IMR-90 (cell line): ENCODE data around the gene CNDP1. TPM values are rescaled to one million over a fixed set of nuclear protein-coding genes. Genes with fewer than 3 reads are reported as not detected.

Experiments used
- ATAC-seq: fragments of 200-7000 bp; cut with Tn5 transposase; 2 replicates; pipeline ENCODE4 v1.9.1; 2020; ENCODE audit warnings: low read depth, mild to moderate bottlenecking, moderate library complexity
- BruUV-seq: library from RNA; stranded (reverse); fragments of 400-500 nt; replicated peaks from 2 replicates; lab custom pipeline; 2021; lab: Mats Ljungman, UMichigan
- CTCF ChIA-PET: fragments of 300-600 bp; formaldehyde crosslinking; extraction: SDS; loops from one replicate; lab custom pipeline; 2021; ENCODE audit warnings: antibody characterized with exemption; lab: Yijun Ruan, JAX
- POLR2A ChIA-PET: fragments of 300-600 bp; sonication (Branson Sonifier 250); formaldehyde crosslinking; loops from one replicate; lab custom pipeline; 2022; ENCODE audit warnings: antibody characterized with exemption; ENCODE audit not compliant: unreplicated experiment; lab: Charles Lee
- DNase-seq: peaks from one replicate; pipeline ENCODE4 v3.0.0; 2013
- H2AFZ ChIP-seq: replicated peaks from 2 replicates; pipeline ENCODE3; 2013; ENCODE audit warnings: low read length, mild to moderate bottlenecking; ENCODE audit not compliant: poor library complexity
- H2AK5ac ChIP-seq: 2 replicates; pipeline ENCODE4 v1.6.1; 2013; ENCODE audit warnings: low read depth, low read length, inconsistent platforms
- H2AK9ac ChIP-seq: replicated peaks from 2 replicates; pipeline ENCODE3; 2013; ENCODE audit warnings: mild to moderate bottlenecking, low read depth, low read length, moderate library complexity; ENCODE audit not compliant: poor library complexity
- H2BK120ac ChIP-seq: 2 replicates; pipeline ENCODE4 v1.6.1; 2013; ENCODE audit warnings: low read depth, low read length, inconsistent platforms
- H2BK15ac ChIP-seq: 3 replicates; pipeline ENCODE4 v1.6.1; 2013; ENCODE audit warnings: low read depth, low read length, inconsistent platforms
- H2BK20ac ChIP-seq: 2 replicates; pipeline ENCODE4 v1.6.1; 2013; ENCODE audit warnings: low read depth, mild to moderate bottlenecking, inconsistent platforms, low read length, moderate library complexity
- H2BK5ac ChIP-seq: 2 replicates; pipeline ENCODE4 v1.6.1; 2013; ENCODE audit warnings: mild to moderate bottlenecking, low read depth, low read length, inconsistent platforms; ENCODE audit not compliant: poor library complexity, severe bottlenecking
- H3K14ac ChIP-seq: replicated peaks from 2 replicates; pipeline ENCODE4 v1.6.1; 2013; ENCODE audit warnings: low read depth, low read length, inconsistent platforms
- H3K18ac ChIP-seq: 2 replicates; pipeline ENCODE4 v1.6.1; 2013; ENCODE audit warnings: low read depth, low read length, control low read depth
- H3K23ac ChIP-seq: 2 replicates; pipeline ENCODE4 v1.6.1; 2013; ENCODE audit warnings: low read depth, low read length, inconsistent platforms
- H3K27ac ChIP-seq: 2 replicates; pipeline ENCODE4 v1.5.1; 2013; ENCODE audit warnings: mild to moderate bottlenecking, control low read depth, low read length; ENCODE audit not compliant: insufficient read depth
- H3K27me3 ChIP-seq: 2 replicates; pipeline ENCODE4 v1.6.1; 2013; ENCODE audit warnings: low read length; ENCODE audit not compliant: control insufficient read depth, insufficient read depth
- H3K36me3 ChIP-seq: 2 replicates; pipeline ENCODE4 v1.6.1; 2013; ENCODE audit warnings: low read length, mixed read lengths; ENCODE audit not compliant: control insufficient read depth, insufficient read depth
- H3K4ac ChIP-seq: 2 replicates; pipeline ENCODE4 v1.6.1; 2013; ENCODE audit warnings: low read depth, low read length, inconsistent platforms
- H3K4me1 ChIP-seq: 2 replicates; pipeline ENCODE4 v1.6.1; 2013; ENCODE audit warnings: low read length, mixed read lengths; ENCODE audit not compliant: control insufficient read depth, insufficient read depth
- H3K4me2 ChIP-seq: 2 replicates; pipeline ENCODE4 v1.6.1; 2013; ENCODE audit warnings: low read depth, mild to moderate bottlenecking, control low read depth, low read length, moderate library complexity
- H3K4me3 ChIP-seq: 2 replicates; pipeline ENCODE4 v1.5.1; 2013; ENCODE audit warnings: low read depth, mild to moderate bottlenecking, control low read depth, low read length, moderate library complexity; ENCODE audit not compliant: insufficient read depth
- H3K56ac ChIP-seq: 2 replicates; pipeline ENCODE4 v1.6.1; 2013; ENCODE audit warnings: low read length, inconsistent platforms; ENCODE audit not compliant: insufficient read depth; ENCODE audit errors: extremely low read depth
- H3K79me1 ChIP-seq, 2 experiments: 2 replicates each; pipeline ENCODE4 v1.6.1; 2013; ENCODE audit warnings: low read length in 2 of 2, inconsistent platforms in 1 of 2, low read depth in 1 of 2
- H3K9ac ChIP-seq: 2 replicates; pipeline ENCODE4 v1.6.1; 2013; ENCODE audit warnings: low read depth, low read length, control low read depth
- H3K9me1 ChIP-seq: 2 replicates; pipeline ENCODE4 v1.6.1; 2013; ENCODE audit warnings: low read length, inconsistent platforms; ENCODE audit not compliant: insufficient read depth
- H3K9me3 ChIP-seq: 2 replicates; pipeline ENCODE4 v1.6.1; 2013; ENCODE audit warnings: low read length; ENCODE audit not compliant: control insufficient read depth, insufficient read depth
- H4K20me1 ChIP-seq: 2 replicates; pipeline ENCODE4 v1.6.1; 2013; ENCODE audit warnings: low read length, inconsistent platforms; ENCODE audit not compliant: insufficient read depth
- H4K5ac ChIP-seq: 2 replicates; pipeline ENCODE4 v1.6.1; 2013; ENCODE audit warnings: mild to moderate bottlenecking, low read depth, low read length, control low read depth
- H4K8ac ChIP-seq, 2 experiments: 2 replicates each; pipeline ENCODE4 v1.6.1; 2013; ENCODE audit warnings: low read depth in 2 of 2, low read length in 2 of 2, control low read depth in 1 of 2, inconsistent platforms in 1 of 2
- H4K91ac ChIP-seq: 2 replicates; pipeline ENCODE4 v1.6.1; 2013; ENCODE audit warnings: low read depth, low read length, inconsistent platforms; ENCODE audit not compliant: insufficient read depth
- BHLHE40 ChIP-seq: fragments of 150-350 bp; IDR thresholded peaks from 2 replicates; pipeline ENCODE4 v1.6.1; 2016; ENCODE audit warnings: mild to moderate bottlenecking, low read depth, low read length
- CEBPB ChIP-seq: IDR thresholded peaks from 2 replicates; pipeline ENCODE4 v1.6.1; 2012; ENCODE audit warnings: low read depth, low read length, improper control_type of control experiment
- CHD1 ChIP-seq: IDR thresholded peaks from 2 replicates; pipeline ENCODE4 v1.6.1; 2012; ENCODE audit warnings: low read depth, low read length, improper control_type of control experiment
- CTCF ChIP-seq: conservative IDR thresholded peaks from 2 replicates; pipeline ENCODE4 v1.5.1; 2012; ENCODE audit warnings: mild to moderate bottlenecking, low read depth, low read length, improper control_type of control experiment
- ELK1 ChIP-seq: fragments of 150-350 bp; IDR thresholded peaks from 2 replicates; pipeline ENCODE4 v1.6.1; 2016; ENCODE audit warnings: low read depth, mild to moderate bottlenecking, low read length, moderate library complexity, borderline replicate concordance
- FOS ChIP-seq: fragments of 150-350 bp; IDR thresholded peaks from 2 replicates; pipeline ENCODE4 v1.6.1; 2016; ENCODE audit warnings: low read depth, low read length
- MAFK ChIP-seq: IDR thresholded peaks from 2 replicates; pipeline ENCODE4 v1.6.1; 2012; ENCODE audit warnings: low read depth, low read length, improper control_type of control experiment
- MAZ ChIP-seq: IDR thresholded peaks from 2 replicates; pipeline ENCODE4 v1.6.1; 2012; ENCODE audit warnings: low read depth, mild to moderate bottlenecking, low read length, improper control_type of control experiment, moderate library complexity, borderline replicate concordance
- MXI1 ChIP-seq: IDR thresholded peaks from 2 replicates; pipeline ENCODE4 v1.6.1; 2012; ENCODE audit warnings: low read depth, mild to moderate bottlenecking, low read length, moderate library complexity, borderline replicate concordance
- NFE2L2 ChIP-seq: fragments of 150-350 bp; IDR thresholded peaks from 2 replicates; pipeline ENCODE4 v1.6.1; 2016; ENCODE audit warnings: low read depth, mild to moderate bottlenecking, low read length
- POLR2A ChIP-seq: IDR thresholded peaks from 2 replicates; pipeline ENCODE4 v1.6.1; 2012; ENCODE audit warnings: mild to moderate bottlenecking, low read depth, low read length
- RAD21 ChIP-seq: IDR thresholded peaks from 2 replicates; pipeline ENCODE4 v1.6.1; 2012; ENCODE audit warnings: low read length, improper control_type of control experiment
- RCOR1 ChIP-seq: IDR thresholded peaks from 2 replicates; pipeline ENCODE4 v1.6.1; 2012; ENCODE audit warnings: mild to moderate bottlenecking, low read length, improper control_type of control experiment; ENCODE audit not compliant: insufficient replicate concordance
- RFX5 ChIP-seq: IDR thresholded peaks from 2 replicates; pipeline ENCODE4 v1.8.0; 2012; ENCODE audit warnings: low read depth, mild to moderate bottlenecking, low read length, moderate library complexity
- SMC3 ChIP-seq: fragments of 150-350 bp; IDR thresholded peaks from 2 replicates; pipeline ENCODE4 v1.6.1; 2016; ENCODE audit warnings: low read depth, mild to moderate bottlenecking, antibody characterized with exemption, low read length, moderate library complexity
- USF2 ChIP-seq: fragments of 150-350 bp; IDR thresholded peaks from 2 replicates; pipeline ENCODE4 v1.6.1; 2017; ENCODE audit warnings: mild to moderate bottlenecking, antibody characterized with exemption, low read length, low read depth
- WGBS, 2 experiments: methylation state at CpG; one replicate each; pipeline versions ENCODE4 v1.1.5 to v1.1.7; 2013; ENCODE audit warnings: missing lambda C conversion rate in 2 of 2; ENCODE audit not compliant: insufficient read length in 1 of 2; ENCODE audit errors: extremely low coverage in 2 of 2; 5-methylcytosine and 5-hydroxymethylcytosine counted together
- dilution Hi-C: fragments of 300-500 bp; cut with HindIII; formaldehyde crosslinking; loops from one replicate; pipeline ENCODE4 v1.14.3; 2018; ENCODE audit warnings: low sequenced_read_pairs; ENCODE audit not compliant: unreplicated experiment
- in situ Hi-C: fragments of 300-500 bp; cut with MboI; formaldehyde crosslinking; loops from 3 replicates; pipeline ENCODE4 v1.14.3; 2019; ENCODE audit warnings: low sequenced_read_pairs, inconsistent platforms, mixed read lengths
- intact Hi-C: fragments of 100-400 bp; cut with micrococcal nuclease; formaldehyde crosslinking; loops from 2 replicates; pipeline ENCODE4 v1.10.0; 2022
- polyA plus RNA-seq, 3 experiments: library from polyadenylated mRNA; depleted of rRNA; stranded (reverse); fragments of >200 nt; gene quantifications; 2 replicates each; pipeline ENCODE4 v1.2.3, GENCODE V29; 2012; ENCODE audit warnings: low replicate concordance in 1 of 3
- total RNA-seq: library from RNA; depleted of rRNA; stranded (reverse); fragments of >200 nt; gene quantifications from 2 replicates; pipeline ENCODE4 v1.2.3, GENCODE V29; 2012

The CNDP1 gene
- total and polyA plus RNA-seq, 2 of the 4 experiments (the other 2 are of a cell fraction): not detected

- H2AK9ac ChIP-seq: no peak overlapping the region
- H3K9me1 ChIP-seq: peaks cover 4% of the 10 kb centered on the region; the same call in 1 of the 2 replicates
- no peak overlapping the region for H3K56ac ChIP-seq
- no peaks in the 10 kb centered on the region for H3K27me3 ChIP-seq
- H3K9me3 ChIP-seq: no peaks in the 10 kb centered on the region
- H3K4ac ChIP-seq: no peak overlapping the region
- H2AFZ ChIP-seq: no peak overlapping the region
- no peak overlapping the region for H2AK5ac ChIP-seq
- no peak overlapping the region for H3K9ac ChIP-seq
- dilution Hi-C loops (no loop called here), in situ Hi-C loops (no loop called here), intact Hi-C loops (loop anchor here (5.0 kb wide), 2 partner anchors 53 to 1848 kb away; no protein-coding TSS in a partner anchor)
- H3K36me3 ChIP-seq: peaks cover 24% of the 10 kb centered on the region
- no peak overlapping the region for H2BK15ac ChIP-seq
- H4K8ac ChIP-seq: no peak overlapping the region
- no peak for DNase-seq
- no peak overlapping the region for H2BK120ac ChIP-seq
- no peak overlapping the region for H2BK5ac ChIP-seq
- ChIA-PET POLR2A (no interaction called here), CTCF (interaction anchor here (0.7 kb wide), 1 partner anchor 52 kb away, joined by 4 read pairs; no protein-coding TSS in a partner anchor)
- H3K4me3 ChIP-seq: no peak overlapping the region
- H3K23ac ChIP-seq: no peak overlapping the region
- WGBS, 2 experiments: 65% methylated on average over 2 of the region's 9 CpGs; no CpG with 5 or more reads in 1 of the 2 experiments
- H4K20me1 ChIP-seq: no peaks in the 10 kb centered on the region
- H3K4me2 ChIP-seq: no peak overlapping the region
- peaks cover 5% of the 10 kb centered on the region; the same call in 1 of the 2 replicates for H3K4me1 ChIP-seq
- no peak overlapping the region for H2BK20ac ChIP-seq
- TF ChIP-seq MAFK (no peak), RCOR1 (no peak), USF2 (no peak), RFX5 (no peak), MAZ (no peak), ELK1 (no peak), FOS (no peak), CTCF (no peak), RAD21 (no peak), BHLHE40 (no peak), CHD1 (no peak), MXI1 (no peak), NFE2L2 (no peak), CEBPB (no peak), POLR2A (no peak), SMC3 (no peak)
- H3K79me1 ChIP-seq: peaks cover 16 to 27% of the 10 kb centered on the region in 2 experiments
- H3K18ac ChIP-seq: no peak overlapping the region
- no peak overlapping the region for H4K91ac ChIP-seq
- no peak overlapping the region for H4K5ac ChIP-seq
- H3K14ac ChIP-seq: no peak overlapping the region
- H3K27ac ChIP-seq: no peak overlapping the region
- no TSS peak for BruUV-seq
- no peak for ATAC-seq
Observed at GRCh38 chr18:74499633-74500032, 34.7 kb upstream of the CNDP1 start.
